ENCODE data around the gene CTRB2.

CTRB2 gene

GRCh38 chr16:75203667-75204409, 3.1 kb downstream of the CTRB2 start:
- DNase-seq = no peak

GRCh38 chr16:75203096-75203495, 3.9 kb downstream of the CTRB2 start:
- no peak for DNase-seq

- DNase-seq = no peak
Measured at GRCh38 chr16:75202069-75202590, 4.8 kb downstream of the CTRB2 start.

GRCh38 chr16:75198135-75198600, 8.8 kb downstream of the CTRB2 start:
- no peak for DNase-seq

- DNase-seq = no peak
Measured at GRCh38 chr16:75197522-75198134, 9.3 kb downstream of the CTRB2 start.

GRCh38 chr16:75196836-75197235, 10.1 kb downstream of the CTRB2 start:
- no peak for DNase-seq

GRCh38 chr16:75195811-75196790, 10.9 kb downstream of the CTRB2 start:
- no peak for DNase-seq

GRCh38 chr16:75193730-75194444, 13.1 kb downstream of the CTRB2 start:
- DNase-seq = no peak

GRCh38 chr16:75193265-75193650, 13.7 kb downstream of the CTRB2 start:
- DNase-seq = no peak

GRCh38 chr16:75192606-75193264, 14.2 kb downstream of the CTRB2 start:
- no peak for DNase-seq

GRCh38 chr16:75189638-75190245, 17.2 kb downstream of the CTRB2 start:
- DNase-seq = no peak

GRCh38 chr16:75188832-75189477, 18.0 kb downstream of the CTRB2 start:
- no peak for DNase-seq

GRCh38 chr16:75181630-75182029, 25.3 kb downstream of the CTRB2 start:
- DNase-seq = no peak

GRCh38 chr16:75179208-75179607, 27.8 kb downstream of the CTRB2 start:
- no peak for DNase-seq

- no peak for DNase-seq
Measured at GRCh38 chr16:75176926-75177325, 30.0 kb downstream of the CTRB2 start.

GRCh38 chr16:75175074-75175473, 31.9 kb downstream of the CTRB2 start:
- no peak for DNase-seq

- DNase-seq = no peak
Measured at GRCh38 chr16:75172578-75172977, 34.4 kb downstream of the CTRB2 start.

GRCh38 chr16:75169899-75170405, 37.0 kb downstream of the CTRB2 start:
- DNase-seq = no peak

- no peak for DNase-seq
Measured at GRCh38 chr16:75160386-75160785, 46.6 kb downstream of the CTRB2 start.
